Activated T-helper 1 cell treated with anti-CD3 and anti-CD28 coated beads, Interleukin-2, amount 50 U/mL, for 16 hours (primary cell): ENCODE data around the gene TEC.
"Not testable (repeated sequence)": the region's sequence is repeated elsewhere in the genome, so short reads cannot be mapped to it uniquely, and the experiment has no call there.

ENCODE experiments used
- DNase-seq, 2 donors: peaks; one replicate each; pipeline ENCODE4 v3.0.0-alpha.2; 2020; ENCODE audit warnings: low read depth in 1 of 2, low spot score in 1 of 2

The TEC gene

DNA sequence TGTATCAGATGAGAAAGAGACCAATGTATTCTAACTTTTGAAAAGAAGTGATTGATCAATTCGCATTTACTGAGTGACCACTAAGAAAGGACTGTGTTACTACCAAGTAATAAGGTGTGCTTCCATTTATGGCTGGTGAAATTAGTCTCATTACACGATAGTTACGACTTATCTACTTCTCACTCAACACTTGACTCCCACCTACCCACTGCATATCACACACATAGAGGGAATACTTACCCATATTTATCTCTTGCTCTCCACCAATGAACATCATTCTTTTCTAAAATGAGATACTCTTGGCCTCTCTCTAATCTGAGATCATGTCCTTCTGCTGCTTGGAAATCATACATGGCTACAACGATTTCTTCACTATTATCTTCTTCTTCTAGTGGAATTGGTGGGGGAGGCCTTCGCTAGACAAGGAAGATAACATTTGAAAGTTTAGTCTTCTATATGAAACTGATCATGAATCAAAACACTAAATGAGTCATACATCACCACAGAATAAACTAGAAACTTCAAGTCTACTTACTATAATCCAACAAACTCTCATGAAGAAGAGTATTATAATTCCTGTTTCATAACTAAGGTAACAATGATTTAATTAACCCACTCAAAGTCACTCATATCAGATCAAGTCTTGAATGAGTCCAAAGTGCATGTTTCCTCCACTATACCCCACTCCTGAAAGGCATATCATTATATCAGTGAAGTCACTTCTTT lies 101.9 kb downstream of the TEC start:
- no peak for DNase-seq

DNA sequence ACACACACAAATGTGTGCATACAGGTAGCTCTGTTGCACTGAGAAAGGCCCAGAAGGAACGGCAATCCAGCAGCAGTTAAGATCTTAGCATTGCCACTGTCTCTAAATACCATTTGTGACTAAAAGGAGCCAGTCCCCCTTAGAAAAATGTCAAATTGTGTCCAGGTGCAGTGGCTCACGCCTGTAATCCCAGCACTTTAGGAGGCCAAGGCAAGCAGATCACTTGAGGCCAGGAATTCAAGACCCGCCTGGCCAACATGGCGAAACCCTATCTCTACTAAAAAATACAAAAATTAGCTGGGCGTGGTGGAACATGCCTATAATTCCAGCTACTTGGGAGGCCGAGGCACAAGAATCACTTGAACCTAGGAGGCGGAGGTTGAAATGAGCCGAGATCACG lies 105.1 kb downstream of the TEC start:
- not testable (repeated sequence) for DNase-seq

DNA sequence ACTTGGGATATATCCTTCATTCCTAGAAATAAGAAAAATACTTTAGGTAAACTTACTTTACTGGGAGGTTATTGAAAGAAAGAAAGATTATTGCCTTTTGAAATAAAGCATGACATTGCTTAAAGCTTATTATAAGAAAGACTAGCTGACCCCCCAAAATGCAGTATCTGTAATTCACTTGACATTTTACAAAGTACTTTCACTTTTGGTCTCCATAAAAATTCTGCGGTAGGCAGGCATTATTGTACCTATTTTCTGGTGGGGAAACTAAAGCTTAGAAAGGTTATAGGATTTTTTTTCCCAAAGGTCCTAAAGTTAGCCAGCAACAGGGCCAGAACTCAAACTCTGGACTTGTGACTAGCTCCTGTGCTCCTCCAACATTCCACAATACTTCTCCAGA lies 105.9 kb downstream of the TEC start:
- DNase-seq, result no peak

DNA sequence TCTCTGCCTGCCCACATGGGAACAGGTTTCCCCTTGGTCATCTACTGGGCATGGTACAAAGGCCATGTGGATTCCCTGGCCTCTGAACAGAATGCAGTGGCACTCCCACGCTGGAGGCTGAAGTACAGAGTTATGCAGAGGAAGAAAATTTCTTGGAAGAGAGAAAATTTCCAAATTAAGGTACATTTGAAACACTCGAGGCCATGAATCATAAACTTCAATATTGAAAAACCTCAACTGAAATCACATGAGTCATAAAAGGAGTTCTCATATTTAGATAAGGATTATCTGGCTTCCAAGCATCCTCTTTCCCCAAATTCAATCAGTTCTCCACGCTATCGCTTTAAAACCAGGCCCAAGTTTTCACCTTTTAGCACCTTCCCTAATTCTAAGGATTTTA lies 107.5 kb downstream of the TEC start:
- no peak for DNase-seq

DNA sequence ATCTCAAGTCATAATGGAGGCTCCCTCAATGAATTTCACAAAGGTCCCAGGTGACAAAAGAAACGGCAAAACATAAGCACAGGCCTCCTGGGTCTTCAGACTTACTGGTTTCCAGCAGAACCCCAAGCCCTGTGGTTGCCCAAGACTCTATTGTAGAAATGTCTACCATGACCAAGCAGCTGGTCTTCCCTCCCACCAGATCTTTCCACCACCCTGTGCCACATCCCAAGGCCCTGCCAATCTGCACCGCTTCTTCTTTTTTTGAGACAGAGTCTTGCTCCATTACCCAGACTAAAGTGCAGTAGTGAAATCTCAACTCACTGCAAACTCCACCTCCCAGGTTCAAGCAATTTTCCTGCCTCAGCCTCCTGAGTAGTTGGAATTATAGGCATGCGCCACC lies 112.4 kb downstream of the TEC start:
- no peak for DNase-seq

- DNase-seq, result no peak
Measured at GRCh38 chr4:48156423-48156822, 113.2 kb downstream of the TEC start.

DNA sequence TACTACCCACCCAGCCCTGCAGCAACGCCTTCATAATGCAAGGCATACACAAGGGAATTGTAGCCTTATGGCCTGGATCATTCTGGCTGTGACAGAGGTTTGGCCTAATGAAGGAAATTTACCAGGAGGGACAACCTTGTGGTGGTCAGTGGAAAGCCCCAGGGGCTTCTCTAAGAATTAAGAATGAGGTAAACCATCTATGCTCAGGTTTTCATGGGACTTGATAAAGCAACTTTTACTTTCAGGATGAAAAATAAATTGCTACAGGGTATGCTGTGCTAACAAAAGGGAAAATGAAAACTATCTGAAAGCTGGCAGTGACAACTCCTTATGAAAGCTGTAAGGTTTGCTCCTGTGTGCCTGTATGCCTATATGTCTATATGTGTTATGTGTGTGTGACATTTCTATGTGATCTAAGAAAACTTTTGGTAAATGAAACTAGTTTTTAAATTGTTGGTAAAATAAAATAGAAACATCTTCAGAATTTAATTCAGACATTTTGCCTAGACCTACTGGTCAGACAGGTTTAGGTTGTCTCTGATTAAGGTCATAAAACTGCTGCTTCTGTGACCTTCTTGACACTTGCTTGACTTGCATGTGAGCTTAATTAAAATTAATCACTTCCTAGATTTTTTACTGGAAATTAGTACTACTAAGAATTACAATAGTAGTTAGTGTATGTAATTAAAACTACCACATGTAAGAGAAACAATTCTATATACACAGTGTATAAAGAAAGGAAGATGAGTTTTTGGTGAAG lies 115.7 kb downstream of the TEC start:
- DNase-seq, result no peak

DNA sequence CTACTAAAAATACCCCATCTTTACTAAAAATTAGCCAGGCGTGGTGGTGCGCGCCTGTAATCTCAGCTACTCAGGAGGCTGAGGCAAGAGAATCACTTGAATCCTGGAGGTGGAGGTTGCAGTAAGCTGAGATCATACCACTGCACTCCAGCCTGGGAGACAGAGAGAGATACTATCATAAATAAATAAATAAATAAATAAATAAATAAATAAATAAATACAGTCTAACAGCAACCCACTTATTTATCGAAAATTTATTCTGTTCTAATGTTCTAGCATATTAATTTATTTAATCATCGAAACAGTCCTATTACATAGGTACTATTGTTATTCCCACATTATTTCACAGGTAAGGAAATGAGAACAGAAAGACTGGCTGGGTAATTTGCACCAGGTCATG lies 117.4 kb downstream of the TEC start:
- no peak for DNase-seq

DNA sequence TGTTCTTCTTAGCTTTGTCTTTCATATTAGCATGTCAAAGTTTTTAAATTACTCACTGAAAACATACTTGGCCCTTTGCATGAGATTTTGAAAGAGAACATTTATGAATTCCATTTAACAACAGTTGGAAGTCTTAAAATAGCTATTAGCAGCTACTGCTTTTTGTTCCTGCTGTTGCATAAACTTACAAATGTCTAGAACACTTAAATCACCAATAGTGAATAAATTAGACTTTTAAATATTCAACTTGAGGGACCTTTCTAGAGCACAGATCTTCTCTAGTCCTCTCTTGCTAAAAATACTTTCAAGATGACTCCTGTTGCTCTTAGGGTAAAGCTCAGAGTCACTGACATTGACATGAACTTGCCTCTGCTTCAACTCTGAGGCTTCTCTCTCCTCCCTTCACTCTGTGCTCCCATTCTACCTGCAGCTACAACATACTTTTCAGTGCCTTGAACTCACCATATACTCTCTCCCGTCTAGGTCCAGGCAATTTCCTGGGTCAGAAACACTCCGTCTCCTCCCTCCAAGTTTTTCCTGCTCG lies 119.7 kb downstream of the TEC start:
- DNase-seq, result no peak

GRCh38 chr4:48147621-48148020 lies 122.0 kb downstream of the TEC start:
- no peak for DNase-seq

- no peak for DNase-seq
Measured at GRCh38 chr4:48141048-48141447, 128.6 kb downstream of the TEC start.

GRCh38 chr4:48139691-48140090 lies 129.9 kb downstream of the TEC start:
- DNase-seq, result no peak

DNA sequence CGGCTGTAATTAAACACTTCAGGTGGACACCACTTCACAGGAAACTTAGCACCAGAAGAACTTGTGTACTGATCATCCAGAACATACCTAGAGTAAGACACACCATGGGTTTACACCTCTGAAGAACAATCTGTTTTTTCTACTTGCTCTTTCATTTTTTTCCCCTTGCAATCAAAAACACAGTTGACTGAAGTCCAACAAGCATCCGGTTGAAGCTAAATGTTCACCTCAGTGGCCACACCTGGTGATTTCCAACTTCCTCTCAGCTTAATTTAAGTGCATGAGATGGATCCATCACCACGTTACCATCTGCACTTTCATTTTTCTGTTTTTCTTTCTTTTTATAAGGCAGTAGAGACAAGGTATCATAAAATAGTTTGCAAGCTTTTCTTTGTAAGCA lies 130.7 kb downstream of the TEC start:
- no peak for DNase-seq

GRCh38 chr4:48138511-48138910 lies 131.1 kb downstream of the TEC start:
- DNase-seq, result no peak

DNA sequence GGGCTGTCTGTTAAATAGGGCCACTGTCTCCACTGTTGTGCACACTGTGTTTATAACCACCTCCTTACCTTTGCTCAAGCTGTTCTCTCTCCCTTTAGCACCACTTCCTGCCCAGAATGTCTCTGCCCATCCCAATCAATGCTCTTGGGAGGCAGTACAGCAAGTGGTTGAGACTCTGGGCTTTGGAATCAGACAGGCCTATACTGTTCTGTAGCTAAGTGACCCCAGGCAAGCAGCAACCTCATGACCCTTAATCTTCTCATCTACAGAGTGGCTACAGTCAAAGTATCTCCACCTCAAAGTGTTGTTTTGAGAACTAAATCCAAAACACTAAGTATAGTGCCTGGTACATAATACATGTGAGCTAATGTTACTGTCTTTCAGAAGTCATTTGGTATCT lies 131.8 kb downstream of the TEC start:
- no peak for DNase-seq

DNA sequence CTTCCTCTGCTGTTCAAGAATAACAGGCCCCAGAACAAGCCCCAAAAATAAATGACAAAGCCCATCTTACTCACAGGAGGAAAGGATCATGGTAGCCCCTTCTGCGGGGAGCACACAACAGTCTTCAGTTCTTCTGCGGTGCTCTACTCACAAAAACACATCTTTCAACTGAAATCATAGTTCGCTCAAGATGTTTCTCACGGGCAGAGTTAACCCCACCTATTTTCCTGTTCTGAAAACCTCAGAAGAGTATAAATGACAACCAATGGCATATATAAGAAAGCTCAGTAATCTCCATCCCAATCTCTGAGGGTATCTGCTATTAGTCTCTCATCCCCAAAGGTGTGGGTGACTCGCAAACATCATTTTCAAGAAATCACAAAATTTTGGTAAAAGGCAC lies 135.6 kb downstream of the TEC start, which contains the start of gene TXK:
TSS of gene TXK (minus strand) at position 170 of the 400 bp plus-strand sequence. CDS start at position 90, 80 bp downstream.
- no peak for DNase-seq

- no peak for DNase-seq
Measured at GRCh38 chr4:48133669-48134068, 136.0 kb downstream of the TEC start.

- no peak for DNase-seq
Measured at GRCh38 chr4:48131736-48132135, 137.9 kb downstream of the TEC start.

DNA sequence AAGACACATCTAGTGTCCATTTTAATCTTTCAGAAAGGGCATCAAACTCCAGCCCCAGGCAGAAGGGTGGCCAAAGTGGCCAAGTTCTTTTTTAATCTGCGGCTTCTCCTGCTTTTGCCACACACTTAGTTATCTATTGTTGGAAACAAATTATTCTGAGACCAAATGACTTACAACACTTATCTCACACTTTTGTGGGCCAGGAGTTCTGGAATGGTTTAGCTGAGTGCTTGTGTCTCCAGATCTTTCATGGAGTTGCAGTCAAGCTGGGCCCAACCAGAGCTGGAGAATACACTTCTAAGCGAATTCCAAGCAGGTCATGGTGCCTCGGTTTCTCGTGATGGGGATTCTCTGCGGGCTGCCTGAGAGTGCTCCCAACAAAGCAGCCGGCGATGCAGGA lies 139.5 kb downstream of the TEC start:
- no peak for DNase-seq

- DNase-seq, result peak in 1 of 2 donors; percentile 25
Measured at GRCh38 chr4:48129307-48130014, 140.2 kb downstream of the TEC start.

GRCh38 chr4:48127682-48128404 lies 141.8 kb downstream of the TEC start:
- peak; percentile 35 to 54 for DNase-seq
